SKM-1 (cell line): ENCODE measurements around the gene RBPJL.

Experiments used
- DNase-seq: peaks from one replicate; lab custom pipeline; 2025; ENCODE audit not compliant: unreplicated experiment; lab: John Stamatoyannopoulos, UW

RBPJL gene

DNA sequence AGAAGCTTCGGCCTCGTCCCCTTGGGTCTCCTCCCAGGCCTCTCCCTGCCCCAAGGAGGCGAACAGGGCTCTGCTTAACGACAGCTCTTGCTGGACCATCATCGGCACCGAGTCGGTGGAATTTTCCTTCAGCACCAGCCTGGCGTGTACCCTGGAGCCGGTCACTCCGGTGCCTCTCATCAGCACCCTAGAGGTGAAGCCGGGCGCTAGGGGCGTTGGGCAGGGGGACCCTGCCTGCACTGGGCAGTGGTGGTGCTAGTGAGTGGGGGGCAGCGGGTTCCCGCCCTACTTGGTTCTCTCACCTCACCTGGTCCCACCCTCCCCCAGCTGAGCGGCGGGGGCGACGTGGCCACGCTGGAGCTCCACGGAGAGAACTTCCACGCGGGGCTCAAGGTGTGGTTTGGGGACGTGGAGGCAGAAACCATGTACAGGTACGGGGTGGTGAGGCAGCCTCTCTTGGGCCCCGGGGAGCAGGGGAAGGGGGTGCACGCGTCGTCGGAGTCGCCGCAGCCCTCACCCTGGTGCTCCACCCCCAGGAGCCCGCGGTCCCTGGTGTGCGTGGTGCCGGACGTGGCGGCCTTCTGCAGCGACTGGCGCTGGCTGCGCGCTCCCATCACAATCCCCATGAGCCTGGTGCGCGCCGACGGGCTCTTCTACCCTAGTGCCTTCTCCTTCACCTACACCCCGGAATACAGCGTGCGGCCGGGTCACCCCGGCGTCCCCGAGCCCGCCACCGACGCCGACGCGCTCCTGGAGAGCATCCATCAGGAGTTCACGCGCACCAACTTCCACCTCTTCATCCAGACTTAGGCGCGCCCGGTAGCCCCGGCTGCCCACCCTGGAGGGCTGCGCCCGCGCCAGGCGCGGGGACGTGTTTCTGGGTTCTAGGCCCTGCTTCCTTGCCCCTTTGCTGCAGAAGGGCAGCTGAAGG lies 9.8 kb downstream of the RBPJL start:
- DNase-seq: no peak

DNA sequence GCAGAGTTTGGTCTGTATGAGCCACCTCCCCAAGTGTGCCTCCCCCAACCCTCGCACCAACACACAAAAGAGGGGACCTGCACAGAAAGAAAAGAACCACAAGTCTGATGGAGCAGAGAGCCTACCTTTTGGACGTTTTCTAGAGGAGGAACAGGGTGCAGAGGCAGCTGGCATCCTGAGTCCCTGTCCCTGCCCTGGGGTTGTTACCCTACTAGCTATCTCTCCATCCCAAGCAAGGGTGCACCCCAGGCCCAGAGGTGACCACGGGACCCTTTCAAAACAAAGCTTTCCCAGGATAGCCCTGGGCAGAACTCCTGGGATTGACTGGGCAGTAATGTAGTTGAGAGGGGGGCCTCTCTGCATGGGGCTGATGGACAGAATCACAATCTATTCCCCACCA lies 11.2 kb downstream of the RBPJL start:
- DNase-seq: no peak

DNA sequence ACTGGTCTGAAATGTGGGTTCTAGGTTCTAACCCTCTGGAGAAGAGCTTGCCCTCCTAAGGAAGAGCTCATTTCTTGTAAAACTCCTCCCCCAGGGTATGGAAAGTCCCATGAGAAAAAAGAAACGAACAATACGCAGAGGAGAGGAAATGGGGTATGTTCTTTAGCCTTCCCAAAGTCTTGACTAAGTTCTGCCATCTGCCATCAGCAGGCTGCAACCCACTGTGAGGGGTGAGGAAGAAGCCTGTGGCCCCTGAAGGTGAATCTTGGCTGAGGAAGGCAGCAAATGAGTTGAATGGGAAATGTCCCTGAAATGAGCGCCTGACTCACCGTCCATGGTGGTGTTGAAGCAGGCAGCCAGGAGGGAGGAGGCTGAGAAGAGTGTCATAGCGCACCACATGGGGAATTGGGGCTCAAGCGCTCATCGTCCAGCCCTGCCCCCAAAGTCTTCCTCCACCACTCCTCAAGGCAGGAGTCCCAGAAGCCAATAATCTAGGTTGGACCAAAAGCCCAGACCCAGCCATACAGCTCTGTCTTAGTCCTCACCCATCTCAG lies 11.8 kb downstream of the RBPJL start:
- no peak for DNase-seq

- no peak for DNase-seq
These were observed 12.3 kb downstream of the RBPJL start for GRCh38 chr20:45318948-45319347.

DNA sequence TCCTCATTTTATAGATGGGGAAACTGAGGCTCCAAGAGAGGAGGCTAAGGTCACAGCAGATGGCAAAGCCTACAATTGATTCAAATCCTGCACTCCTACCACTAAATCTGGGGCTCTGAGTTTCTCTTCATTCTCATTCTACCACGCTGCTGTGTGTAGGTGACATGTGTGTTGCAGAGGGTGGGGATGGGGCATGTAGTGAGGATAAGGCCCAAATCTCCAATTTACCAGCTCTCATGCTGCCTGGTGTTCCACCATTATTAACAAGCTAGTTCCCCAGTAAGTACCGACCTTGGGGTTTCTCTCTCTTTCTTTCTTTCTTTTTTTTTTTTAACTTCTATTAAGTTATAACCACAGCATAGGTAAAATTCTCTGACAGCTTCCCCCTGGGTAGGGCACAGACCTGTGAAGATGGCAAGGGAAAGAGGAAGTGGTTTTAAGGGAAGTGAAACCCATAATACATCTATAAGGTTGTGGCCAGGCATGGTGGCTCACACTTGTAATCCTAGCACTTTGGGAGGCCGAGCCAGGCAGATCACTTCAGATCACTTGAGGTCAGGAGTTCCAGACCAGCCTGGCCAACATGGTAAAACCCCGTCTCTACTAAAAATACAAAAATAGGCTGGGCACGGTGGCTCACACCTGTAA lies 14.4 kb downstream of the RBPJL start:
- peak; percentile 74 for DNase-seq

- no peak for DNase-seq
These were observed 16.3 kb downstream of the RBPJL start for GRCh38 chr20:45322952-45323383.

- no peak for DNase-seq
These were observed 17.1 kb downstream of the RBPJL start for GRCh38 chr20:45323731-45324130.

GRCh38 chr20:45325371-45325770 lies 18.7 kb downstream of the RBPJL start:
- no peak for DNase-seq

DNA sequence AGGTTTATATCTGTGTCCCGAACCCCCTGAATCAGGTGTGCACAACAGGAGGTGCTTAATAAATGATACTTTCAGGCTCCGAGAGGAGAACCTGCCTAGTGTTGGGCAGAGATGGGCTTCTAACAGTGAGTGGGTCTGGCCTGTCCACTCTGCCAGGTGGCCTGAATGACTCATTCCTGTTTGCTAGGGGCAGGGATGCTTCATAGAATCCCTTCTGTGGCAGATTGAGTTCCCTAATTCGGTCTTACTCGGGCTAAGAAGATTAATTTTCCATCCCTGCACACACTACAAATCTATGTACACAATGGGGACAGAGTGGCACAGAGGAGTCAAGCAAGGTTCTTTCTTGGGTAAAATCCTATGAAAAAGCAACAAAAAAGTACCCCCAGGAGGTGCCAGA lies 21.8 kb downstream of the RBPJL start:
- no peak for DNase-seq

DNA sequence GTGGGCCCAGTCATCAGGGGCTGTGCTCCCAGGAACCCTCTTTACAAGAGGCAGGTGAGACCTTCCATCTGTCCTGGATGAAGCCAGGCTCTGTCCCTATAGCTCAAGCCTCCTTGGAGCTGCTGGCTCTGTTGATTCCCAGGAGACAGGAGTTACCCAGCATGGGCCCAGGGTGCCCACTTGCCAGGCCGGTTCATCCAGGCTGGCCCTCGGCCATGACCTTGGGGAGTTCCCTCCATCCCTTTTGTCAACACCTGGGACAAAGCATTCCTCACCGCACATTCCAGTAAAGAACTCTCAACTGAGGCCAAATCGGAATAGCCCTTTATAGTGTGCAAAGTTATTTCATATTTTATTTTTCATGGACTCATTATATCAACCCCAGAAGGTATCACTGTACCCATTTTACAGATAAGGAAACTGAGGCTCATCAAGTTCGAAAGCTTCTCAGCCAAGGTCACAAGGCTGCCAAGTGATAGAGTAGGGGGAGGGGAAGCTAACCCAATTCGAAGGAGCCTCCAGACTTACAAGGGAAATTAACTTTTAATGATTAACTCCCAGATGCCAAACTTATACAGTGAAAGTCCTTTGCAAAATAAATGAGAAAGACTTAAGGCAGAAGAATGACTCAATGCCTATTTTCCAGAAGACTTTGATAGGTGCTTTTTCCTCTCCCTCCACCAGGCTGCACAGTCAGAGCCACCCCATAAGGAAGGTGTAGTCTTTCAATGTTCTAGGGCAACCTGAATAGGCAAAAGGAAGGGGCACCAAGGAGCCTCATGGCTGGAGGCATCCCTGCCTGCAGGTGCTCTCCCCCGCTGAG lies 23.1 kb downstream of the RBPJL start:
- DNase-seq: no peak

DNA sequence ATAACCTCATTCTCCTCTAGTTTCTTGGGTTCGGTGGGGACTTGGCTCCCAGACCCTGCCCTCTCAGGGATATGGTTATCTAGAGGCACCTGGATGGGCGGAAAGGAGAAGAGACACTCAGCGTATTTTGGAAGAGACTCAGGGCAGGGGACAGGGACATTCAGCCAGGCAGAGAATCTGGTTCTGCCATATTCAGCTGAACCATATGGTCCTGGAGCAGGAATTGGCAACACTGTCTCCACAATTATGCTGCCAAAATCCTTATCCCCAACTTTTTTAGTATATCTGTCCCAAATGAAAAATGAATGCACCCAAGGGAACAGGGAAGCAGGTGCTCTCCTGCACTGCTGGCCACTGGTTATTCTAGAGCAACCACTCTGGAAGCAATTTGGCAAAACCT lies 23.8 kb downstream of the RBPJL start:
- no peak for DNase-seq

DNA sequence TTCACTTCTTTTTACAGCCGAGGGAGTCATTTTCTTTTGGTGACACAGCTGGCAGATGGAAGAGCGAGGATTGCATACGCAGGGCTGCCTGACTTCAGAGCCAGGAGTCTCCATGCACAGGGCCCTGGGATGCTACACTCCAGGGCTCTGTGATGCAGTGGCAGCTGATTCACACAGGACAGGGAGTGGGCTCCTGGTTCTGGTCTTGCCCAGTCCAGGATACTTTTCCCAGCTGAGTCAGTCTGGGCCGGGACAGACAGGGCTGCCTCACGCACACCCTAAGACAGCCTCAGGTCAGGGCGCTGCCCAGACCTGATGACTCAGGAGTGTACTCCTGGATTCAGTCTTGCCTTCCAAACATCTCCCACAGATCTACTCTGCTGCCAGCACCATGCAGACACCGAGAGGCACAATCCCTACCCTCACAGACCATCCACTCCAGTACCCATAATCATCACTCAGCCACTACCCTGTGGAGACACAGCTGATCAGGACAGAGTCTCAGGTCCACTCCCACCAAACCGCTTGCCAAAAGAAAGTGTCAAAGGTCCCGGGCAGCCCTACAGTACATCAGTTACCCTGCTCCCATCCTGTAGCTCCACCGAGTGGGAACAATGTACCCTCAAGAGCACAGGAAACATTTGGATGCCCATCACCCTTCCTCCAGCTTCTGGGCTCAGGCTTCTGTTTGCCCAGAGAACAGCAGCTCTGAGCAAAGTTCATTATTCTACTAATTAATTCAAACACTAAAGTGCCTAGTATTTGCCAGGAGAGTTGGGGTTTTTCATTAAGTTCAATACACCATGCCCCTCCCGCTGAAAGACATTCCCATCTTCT lies 30.1 kb downstream of the RBPJL start:
- no peak for DNase-seq

GRCh38 chr20:45337367-45338120 lies 30.9 kb downstream of the RBPJL start:
- DNase-seq: no peak

DNA sequence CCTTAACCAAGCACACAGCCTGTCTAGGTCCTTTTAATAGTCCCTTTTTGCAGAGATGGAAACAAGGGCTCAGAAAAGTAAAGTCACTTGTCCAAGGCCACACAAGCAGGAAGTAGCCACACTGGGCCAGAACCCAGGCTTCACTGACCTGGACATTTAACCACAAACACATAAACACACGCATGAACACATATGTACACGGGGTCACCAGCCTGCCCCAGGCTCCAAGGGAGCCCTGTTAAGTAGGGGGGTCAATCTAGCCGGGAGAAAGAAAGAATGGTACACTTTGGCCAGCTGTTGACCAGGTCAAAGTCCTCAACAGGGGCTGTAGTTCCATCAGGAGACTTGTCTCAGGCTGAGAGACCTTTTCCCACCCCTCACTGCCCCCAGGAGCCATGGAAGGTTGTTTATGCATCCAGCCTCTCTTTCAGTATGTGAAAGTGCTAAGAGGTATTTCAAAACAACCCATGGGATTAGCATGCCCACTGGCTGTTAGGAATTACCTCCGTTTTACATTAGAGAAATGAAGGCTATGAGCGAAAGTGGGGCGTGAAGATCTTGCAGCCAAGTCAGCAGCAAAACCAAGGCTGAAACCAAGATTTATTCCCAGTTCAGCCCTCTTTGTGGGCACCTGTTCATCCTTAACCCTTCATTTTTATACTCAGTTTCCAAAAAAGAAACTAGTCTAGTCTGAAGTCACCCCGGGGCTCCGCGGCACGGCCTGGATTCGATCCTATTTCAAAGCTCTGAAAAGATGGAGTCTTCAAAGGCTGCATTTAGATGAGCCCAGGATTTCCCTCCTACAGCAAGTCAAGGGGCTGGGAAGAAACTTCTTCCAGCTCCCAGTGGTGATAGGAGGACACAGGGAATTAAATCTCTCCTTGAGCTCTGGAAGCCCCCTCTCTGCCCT lies 31.7 kb downstream of the RBPJL start:
- no peak for DNase-seq

DNA sequence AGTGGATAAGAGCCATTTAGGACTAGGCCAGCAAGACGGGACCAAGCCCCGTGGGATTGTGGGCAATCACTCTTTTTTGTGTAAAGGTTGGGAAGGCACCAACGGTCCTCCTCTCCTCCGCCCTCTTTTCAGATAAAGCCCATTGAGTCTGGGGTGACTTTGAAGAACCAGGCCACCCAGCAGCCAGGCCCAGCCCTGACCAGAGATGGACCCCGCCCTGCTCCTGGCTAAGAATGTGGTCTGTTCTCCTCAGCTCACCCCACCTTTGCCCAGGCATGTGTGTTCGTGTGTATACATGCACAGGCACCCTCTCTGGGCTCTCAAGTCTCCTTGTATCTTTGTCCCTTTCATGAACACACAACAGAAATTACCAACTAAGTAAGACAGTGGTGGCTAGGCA lies 32.4 kb downstream of the RBPJL start:
- no peak for DNase-seq

DNA sequence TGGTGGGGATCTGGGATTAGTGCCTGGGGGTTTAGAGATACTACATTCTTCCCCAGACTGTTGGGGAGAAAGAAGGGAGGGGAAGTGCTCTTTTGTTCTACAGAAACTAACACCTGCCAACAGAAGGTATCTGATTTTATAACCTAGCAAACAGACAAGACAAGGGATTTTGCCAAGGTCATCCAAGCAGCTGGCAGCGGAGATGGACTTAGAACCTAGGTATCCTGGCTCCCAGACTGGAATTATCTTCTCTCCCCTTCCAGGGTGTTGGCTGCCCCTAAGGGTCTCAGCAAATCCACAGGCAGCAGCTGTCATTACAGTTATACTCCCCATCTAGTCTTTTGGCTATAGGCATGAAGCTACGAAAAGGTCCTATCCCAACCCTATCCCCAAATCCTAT lies 33.2 kb downstream of the RBPJL start:
- no peak for DNase-seq

DNA sequence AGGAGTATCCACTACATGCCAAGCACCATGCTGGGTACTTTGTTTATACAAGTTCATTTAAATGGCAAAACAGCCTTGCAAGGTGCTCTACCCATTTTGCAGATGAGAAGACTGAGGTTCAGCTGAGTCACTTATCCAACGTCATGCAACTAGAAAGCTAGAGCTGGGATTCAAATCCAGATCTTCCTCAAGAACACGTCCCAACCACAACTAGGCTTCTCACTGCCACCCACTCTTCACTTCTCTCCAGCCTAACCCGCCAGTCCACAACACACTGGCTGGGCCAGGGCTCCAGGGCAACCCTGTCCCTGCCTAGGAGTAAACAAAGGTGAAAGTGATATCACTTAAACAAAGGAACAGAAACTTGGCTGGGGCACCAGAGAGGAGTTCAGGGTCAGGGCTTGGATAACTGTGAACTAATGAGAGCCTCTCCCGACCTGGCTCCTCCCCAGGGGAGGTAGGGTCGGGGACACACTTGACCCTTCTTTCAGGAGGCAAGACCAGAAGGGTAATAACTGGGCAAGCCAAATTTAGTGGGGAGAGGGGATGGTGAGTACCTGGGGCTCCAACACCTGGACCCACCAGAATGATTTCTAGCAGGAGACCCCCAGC lies 33.7 kb downstream of the RBPJL start:
- no peak for DNase-seq

- DNase-seq: no peak
These were observed 34.3 kb downstream of the RBPJL start for GRCh38 chr20:45340951-45341350.
